Hippocampal formation (tissue), 2 donors: ENCODE results near the gene RIOX2.

ENCODE experiments used
- DNase-seq, 2 donors: peaks; one replicate each; lab custom pipeline; 2025; lab: John Stamatoyannopoulos, UW

RIOX2 gene

DNA sequence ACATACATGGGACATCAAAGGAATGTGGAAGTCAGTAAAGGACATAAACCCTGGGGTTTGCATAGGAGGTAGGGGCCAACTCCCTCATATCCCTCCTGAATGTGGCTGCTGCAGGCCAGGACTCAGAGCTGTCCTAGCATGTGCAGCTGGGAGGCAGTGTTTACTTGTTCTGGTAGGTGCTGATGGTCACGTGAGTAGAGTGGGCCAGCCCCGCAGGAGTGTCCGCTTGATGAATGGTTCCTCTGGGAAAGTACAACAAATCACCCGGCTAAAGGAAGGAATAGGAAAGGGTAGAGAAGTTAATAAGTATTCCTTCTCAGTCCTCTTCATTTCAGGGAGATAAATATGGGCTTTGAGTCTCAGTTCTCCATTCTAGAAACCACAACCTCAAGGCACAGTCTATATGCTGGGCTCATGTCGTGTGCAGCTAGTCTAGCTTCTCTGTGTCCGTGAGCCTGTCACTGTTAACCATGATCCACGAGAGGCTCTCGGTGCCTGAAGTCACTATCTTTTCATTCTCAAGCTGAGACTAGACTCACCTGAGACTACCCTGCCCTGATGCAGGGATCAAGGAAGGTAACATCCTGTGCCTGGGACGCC is 17.9 kb downstream of the RIOX2 start:
- DNase-seq, result no peak

DNA sequence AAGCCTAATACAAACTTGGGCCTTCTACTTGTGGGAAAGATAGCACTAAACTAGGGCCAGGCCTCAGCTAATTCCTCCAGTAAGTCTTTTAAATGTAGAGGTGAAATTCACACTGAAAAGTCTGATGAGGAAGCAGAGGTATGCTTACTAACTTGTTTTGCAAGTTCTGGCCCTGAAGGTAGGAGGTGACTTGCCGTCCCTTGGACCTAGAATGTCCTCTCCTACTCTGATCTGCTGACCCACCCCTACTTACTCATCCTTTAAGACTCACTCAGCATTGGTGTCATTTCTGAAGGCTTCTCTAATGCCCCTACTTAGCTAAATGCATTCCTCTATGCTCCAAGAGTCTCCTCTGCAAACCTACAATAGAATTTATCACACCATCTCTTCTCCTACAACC is 19.4 kb downstream of the RIOX2 start:
- DNase-seq, result no peak

DNA sequence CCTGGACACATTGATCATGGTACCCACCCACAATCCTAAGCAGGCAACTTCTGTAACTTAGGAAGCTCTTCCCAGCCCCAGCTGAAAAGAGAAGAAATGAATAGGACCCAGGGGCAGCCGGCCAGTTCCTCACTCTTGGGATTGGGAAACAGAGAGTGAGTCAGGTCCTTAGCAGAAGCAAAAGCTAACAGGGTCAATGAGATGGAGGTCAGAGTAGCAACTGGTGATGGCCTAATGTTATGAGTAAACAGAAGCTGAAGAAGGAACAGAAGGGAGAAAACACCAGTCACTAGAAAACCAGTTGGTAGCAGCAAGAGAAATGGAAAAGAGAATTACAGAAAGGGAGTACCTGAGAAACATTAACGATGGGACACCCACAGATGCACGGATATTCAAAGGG is 20.0 kb downstream of the RIOX2 start:
- DNase-seq, result no peak

DNA sequence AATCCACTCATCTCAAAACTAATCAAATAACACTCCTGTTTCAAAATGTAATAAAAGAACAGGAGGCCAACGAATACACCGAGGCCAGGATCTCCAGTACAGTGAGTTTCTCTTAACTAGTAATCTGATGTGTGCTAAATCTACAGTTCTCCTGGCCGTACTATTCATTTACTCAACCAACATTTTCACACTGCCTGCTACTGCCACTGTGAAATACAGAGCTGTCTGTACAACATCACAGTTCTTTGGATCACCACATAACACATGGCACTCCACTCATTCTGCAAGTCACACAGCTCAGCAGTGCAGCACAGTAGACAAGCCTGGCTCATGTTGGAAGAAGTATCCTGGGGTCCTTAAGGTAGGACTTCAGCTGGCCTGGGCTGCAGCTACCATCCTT is 21.9 kb downstream of the RIOX2 start:
- no peak for DNase-seq

DNA sequence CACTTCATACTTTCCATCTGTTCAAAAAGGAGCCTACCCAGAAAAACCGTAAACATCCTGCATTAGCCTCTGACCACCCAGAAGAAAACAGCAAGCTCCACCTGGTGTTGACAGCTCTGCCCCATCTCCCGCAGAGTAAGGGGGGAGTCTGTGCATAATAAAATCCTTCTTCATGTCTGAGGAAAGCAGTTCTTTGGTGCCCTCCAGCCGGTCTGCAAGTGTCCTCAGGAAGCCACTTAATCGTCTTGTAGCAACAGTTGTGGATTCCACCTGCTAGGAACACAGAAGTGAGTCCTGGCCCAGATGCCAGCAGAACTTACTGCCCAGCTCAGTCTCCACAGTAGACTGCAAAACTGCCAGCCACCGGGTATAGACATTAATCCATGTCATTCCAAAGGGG is 22.5 kb downstream of the RIOX2 start:
- DNase-seq, result no peak

DNA sequence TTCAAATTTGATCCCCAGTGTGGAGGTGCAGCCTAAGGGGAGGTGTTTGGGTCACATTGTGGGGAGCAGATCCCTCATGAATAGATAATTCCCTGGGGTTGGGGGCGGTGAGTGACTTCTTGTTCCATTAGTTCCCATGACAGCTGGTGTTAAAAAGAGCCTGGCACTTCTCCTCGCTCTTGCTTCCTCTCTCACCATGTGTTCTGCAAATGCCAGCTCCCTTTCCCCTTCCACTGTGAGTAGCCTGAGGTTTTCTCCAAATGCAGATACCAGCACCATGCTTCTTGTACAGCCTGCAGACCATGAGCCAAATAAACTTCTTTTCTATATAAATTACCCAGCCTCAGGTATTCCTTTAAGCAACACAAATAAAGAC is 23.1 kb downstream of the RIOX2 start:
- DNase-seq, result no peak

DNA sequence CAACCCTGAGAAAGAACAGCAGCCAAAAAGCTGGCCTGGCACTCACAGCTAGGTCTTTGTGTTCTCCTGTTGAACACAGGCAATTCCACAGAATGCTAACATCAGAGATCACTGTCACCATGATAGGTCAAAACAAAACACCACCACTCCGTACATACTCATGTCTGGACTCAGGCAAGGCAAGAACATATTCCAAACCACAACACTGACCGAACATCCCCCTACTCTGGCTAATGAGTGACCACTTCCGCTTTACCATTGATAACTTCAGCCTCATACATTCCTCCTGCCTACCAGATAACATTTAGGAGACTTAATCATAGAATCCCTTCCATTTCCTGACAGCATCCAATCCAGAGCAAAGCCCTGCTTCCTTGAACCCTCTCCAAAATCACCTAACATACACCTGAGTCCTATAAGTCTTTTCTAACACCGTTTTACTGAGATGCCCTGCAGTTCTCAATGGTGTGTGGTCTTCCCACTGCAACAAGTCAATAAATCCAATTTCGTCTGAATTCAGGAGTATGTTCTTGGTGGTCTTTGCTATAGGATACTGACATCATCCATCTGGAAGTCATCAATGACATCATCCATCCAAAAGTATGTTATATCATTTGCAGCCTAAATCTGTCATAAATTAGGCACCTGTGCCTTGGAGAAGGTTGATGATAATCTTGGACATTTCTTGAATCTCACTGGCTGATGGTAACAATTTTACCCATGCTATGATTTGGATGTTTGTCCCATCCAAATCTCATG is 23.7 kb downstream of the RIOX2 start:
- DNase-seq, result no peak

DNA sequence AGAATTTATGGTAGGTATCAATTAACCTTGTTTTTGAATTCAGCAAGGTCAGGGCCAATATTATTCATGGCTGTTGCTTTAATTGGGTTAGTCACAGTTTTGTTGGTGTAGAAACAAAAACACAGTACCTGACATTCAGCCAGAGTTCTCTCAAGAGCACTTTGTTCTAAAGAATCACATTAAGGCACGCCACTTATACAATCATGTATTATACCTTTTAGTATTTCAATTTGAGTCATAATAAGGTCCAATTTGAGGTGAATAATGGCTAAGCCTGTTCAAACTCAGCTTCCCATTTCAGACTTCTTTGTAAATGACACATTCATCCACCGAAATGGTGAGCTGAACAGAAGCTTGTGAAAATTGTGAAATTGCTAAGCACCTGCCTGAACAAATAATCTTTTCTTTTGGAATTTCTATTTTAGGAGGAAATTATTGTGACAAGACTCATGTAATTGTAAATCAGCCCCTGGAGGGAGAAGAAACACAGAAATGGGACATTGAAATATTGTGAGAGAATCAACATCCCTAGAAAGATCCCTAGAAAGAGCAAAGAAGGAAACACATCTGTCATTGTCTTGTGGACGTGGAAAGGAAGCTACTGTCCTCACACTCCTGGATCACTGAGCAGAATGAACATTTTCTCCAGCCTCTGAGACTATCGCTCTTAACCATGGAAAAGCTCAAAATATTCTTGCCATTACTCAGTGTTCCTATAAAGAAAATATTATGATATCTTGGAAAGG is 29.3 kb downstream of the RIOX2 start:
- no peak for DNase-seq

DNA sequence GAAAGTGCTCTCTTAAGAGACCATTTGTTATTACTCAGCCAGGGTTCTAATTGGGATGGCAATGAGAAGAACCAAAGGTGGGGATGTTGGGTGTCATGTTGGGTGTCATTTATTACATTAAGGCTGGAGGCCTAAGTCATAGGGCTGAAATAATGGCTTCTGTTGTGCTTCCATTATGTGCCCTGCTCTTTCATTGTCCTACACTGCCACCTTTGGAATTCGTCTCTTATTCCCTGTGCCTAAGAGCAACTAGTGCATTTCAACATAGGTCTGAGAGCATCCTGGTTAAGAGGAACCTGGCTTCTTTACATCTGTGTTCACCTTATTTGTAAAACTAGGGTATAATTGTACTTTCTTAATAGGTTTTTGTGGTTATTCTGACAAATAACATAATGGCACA is 32.2 kb downstream of the RIOX2 start:
- no peak for DNase-seq

DNA sequence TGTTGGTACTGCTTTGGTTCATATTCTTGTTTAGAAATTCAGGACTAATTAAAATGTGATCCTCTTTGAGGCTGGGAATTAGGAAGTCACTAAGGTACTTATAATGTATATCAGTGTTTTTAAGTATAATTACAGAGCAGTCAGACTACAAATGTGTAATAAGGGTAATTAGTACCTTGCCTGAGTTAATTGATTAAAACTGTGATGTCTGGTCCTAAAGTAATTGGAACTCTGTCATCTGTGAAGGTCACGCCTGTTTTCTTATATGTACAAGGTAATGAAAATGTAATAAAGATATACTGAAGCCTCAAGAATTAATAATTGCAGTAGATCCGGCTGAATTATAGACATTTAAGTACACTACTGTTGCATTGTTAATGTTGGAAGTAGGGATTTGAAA is 32.8 kb downstream of the RIOX2 start:
- DNase-seq, result no peak

DNA sequence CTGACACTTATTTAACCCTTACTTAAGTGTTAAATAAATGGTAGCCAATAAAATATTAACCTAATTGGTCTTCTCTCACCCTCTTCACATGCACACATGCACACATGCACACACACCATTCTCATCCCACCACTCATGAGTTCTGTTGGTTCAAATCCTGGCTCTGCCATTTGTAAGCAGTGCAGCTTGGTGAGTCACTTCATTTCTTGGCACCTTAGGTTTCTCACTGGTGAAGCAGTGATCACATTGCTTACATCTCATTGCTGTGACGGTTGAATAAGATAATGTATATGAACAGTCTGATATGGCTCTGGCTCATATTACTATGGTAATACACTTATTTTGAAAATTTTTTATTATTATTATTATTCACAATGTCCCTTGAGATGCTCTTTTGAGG is 33.8 kb downstream of the RIOX2 start:
- DNase-seq, result no peak

DNA sequence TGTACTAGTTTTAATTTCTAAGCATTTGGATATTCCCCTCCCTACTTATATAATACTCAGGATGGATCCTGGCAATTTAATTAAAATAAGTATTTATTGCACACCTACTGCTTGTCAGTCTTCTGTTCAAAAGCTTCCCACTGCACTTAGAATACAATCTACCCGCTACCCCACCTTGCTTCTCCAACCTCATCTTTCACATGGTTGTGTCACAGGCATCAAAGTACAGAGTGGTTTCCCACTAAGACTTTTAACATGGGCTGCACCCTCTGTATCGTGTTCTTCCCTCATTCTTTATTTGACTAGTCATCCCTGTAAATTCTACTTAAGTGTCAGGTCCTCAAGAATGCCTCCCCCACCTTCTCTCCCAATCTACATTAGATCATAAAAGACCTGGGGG is 35.0 kb downstream of the RIOX2 start:
- no peak for DNase-seq

DNA sequence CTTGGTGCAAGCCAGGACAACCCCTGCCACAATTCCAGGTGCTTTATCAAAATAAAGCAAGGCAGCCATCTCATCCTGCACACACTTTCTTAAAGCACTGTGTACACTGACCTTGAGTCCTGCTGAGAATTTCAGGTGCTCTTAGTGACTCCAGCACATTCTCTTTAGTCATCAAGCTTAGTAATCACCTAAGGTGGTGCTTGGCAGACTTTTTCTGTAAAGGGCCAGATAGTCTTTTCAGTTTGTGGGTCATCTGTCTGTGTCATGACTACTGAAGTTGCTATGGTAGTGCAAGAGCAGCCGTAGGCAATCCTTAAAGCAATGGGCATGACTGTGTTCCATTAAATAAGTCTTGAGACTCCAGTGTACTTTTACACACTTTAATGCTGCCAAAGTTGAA is 36.4 kb downstream of the RIOX2 start:
- DNase-seq, result no peak

DNA sequence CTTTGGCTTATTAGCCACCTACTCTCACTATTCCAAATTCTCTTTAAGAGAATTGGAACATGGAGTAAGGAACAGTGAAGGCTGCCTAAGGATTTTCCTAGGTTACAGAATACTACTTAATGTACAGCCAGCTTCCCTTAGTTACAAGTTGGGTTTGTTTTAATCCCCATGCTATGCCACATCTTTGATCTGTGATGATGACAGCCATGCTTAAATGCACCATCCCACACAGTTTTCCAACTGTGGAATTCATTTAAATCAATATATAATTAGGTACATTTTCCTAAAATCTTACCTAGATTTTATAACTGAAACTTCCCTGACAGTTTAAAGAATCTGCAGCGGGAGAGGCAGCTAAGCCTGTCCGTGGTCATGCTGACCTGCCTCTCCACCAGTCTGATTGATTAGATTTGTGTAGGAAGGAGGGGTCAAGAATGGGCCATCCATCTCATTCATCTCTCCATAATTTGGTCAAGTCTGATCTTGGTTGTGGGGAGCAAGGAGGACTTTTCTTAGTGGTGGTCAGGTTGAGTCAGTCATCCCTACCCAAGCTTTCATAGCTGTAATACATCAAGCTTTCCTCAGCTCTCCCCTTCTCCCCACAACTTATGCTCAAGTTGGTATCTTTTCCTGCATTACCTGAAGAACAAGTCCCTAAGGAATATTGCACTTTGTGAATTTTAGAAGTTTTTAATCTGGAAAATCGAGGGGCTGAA is 37.1 kb downstream of the RIOX2 start:
- no peak for DNase-seq

DNA sequence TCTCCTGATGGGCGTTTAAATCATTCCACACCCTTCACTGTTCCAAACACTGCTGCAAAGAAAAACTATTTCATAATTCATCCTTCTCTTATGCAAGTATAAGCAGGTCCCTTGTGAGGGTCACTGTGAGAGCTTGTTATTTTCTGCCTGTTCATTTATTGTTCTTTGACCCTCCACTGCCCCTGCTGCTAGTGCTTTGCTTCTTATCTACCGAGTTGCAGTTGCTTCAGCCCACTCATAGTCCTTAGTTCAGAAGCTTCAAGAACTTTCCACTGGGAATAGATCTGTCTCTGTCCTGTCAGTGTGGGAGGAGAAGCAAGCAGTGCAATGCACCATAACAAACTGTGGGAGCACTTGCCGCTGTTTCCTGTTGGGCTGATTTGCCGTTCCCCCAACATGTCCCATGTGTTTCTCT is 39.8 kb downstream of the RIOX2 start:
- DNase-seq, result no peak

DNA sequence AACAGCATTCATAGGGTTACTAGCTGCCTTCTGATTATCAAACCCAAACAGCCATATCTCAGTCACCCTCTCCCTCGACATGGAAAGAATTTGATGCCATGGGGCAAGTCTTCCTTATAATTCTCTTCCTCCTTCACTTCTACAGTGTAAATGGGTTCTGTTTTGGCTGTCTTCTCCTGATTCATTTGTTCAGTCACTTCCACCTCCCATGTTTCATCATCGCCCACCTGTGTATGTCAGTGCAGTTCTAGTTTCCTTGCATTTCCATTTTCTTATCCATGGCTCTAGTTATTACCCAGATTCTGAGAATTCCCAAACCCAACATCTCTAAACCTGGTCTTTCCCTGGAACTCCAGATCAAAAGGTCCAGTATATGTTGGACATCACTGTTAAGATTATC is 41.0 kb downstream of the RIOX2 start:
- DNase-seq, result no peak

DNA sequence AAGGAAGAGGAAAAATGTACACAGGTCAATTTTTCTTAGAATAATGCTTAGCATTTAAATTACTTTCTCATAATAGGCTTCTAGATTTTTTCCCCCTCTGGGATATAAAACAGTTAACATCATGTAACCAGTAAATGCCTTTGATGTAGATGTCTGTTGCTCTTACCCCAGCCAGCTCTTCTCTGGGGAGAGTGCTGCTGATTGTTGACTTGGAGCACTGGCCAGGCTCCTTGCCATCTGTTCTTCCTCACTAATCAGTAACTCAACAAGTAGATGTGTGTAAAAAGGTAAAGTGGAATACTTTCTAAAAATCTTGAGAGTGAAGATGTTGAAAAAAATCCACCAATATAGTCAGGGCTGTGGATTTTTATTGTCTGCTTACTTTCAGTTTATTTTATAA is 42.2 kb downstream of the RIOX2 start:
- no peak for DNase-seq

DNA sequence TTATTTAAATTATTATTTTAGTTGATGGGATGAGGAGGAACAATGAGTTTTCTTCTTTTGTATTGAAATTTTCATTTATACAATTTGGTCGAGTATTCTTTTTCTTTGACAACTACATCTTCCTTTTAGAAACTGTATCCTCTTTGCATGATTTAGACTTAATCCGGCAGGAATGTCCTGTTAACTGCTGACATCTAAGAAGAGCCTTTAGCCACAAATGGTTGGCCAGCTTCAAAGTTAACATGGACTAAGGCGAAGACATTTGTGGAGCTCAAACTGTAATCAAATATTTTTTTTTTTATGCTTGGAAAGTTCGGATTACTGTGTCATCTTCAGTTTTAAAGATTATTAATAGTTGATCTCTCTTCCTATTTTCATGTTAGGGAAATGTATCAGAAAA is 43.2 kb downstream of the RIOX2 start:
- DNase-seq, result no peak

DNA sequence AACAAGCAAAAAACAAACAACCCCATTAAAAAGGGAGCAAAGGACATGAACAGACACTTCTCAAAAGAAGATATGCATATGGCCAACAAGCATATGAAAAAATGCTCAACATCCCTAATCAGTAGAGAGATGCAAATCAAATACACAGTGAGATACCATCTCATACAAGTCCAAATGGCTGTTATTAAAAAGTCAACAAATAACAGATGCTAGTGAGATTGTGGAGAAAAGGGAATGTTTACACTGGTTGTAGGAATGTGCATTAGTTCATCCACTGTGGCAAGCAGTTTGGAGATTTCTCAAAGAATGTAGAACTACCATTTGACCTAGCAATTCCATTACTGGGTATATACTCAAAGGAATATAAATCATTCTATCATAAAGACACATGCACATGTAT is 44.5 kb downstream of the RIOX2 start:
- DNase-seq, result no peak

DNA sequence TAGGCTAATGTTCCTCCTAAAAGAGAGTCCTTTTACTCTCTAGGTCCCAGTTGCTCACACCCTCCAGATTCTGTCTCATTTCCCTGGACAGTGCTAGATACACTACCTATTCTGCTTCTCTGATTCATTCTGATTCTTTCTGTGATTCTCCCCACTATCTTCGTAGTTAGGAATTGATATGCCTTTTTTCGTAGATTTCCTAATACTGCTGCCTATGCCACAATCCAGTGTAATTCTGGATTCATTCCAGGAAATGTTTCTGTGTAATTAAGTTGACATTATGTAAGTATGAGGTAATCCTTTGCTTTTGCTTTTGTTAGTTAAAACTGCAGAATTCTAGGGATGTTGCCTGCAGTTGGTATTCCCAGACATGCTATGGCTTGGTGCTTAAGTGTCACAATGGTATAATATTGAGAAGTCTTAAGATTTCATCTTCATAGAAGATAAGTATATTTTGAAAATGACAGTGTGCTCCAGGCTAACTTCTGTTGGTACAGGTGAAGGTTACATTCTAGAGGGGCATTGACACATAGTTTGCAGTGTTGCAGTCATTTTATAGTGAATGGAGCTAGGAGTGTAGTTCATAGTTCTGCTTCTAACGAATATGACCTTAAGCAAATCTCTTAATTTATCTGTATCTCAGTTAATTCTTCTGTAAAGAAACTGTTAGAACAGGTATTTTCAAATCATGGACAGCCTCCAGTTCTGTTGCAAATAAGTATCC is 54.3 kb downstream of the RIOX2 start:
- DNase-seq, result no peak

DNA sequence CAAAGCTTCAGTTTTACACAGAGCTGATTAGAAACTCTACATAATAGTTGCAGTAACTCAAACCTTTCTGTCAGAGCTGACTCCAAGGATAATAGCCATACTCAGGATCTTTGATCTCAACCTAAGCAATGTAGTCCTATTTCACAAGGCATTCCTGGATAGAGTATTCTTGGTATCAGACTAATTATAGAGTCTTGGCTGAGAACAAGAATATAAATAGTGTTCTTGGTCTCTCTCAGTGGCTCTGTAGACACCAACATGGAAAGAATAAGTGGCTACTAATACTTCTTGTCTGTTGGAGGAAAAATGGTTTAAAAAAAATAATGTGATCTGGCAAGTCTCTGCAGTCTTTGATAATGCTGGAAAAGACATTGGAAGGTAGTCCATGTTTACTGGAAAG is 55.7 kb downstream of the RIOX2 start:
- no peak for DNase-seq

DNA sequence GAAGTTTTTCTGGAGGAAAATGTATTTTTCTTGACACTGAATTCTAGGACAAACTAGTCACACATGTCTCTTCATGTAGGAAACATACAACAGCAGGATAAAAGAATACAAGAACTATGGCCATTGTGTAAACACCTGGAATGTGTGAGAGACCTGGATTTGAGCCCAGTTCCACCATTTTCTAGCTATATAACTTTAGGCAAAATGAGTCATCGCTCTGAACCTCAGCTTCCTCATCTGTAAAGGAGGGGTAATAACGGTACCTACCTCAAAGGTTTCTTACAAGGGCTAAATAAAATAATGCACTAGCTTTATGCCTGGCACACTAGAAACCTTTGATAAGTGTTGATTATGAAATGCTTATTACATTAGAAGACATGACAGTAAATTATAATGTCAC is 57.8 kb downstream of the RIOX2 start:
- no peak for DNase-seq
